ENCODE measurements around the gene COPS9.

- no peak for TF ChIP-seq ARNT (IDR thresholded peaks at IDR 0.05)
- TF ChIP-seq L3MBTL2 (conservative IDR thresholded peaks at IDR 0.05), result no peak
- TF ChIP-seq SUZ12 (IDR thresholded peaks at IDR 0.05), result no peak
Measured at GRCh38 chr2:240140920-240141319, 4.8 kb upstream of the COPS9 start.
